Body of pancreas (tissue), 4 donors: ENCODE data around the gene FOXB1. TPM values are rescaled to one million over a fixed set of nuclear protein-coding genes. Genes with fewer than 3 reads are reported as not detected.

Experiments used
- ATAC-seq: fragments of 150-250 bp; one replicate; pipeline ENCODE4 v1.9.1; 2016
- DNase-seq, 4 donors: peaks; one replicate each; pipeline ENCODE4 v3.0.0-alpha.2; 2019
- H3K27ac ChIP-seq, 4 donors: fragments of 200-600 bp; sonication (generic); 1 replicate in 3 of 4; 2 replicates in 1 of 4; pipeline versions ENCODE4 v1.5.1 to v1.6.1; 2016 to 2019; ENCODE audit warnings: mild to moderate bottlenecking in 1 of 4, mixed read lengths in 1 of 4, moderate library complexity in 1 of 4
- H3K27me3 ChIP-seq, 2 donors: fragments of 200-600 bp; sonication (generic); one replicate each; pipeline ENCODE4 v1.6.0; 2016; ENCODE audit warnings: mild to moderate bottlenecking in 1 of 2
- H3K36me3 ChIP-seq, 2 donors: fragments of 200-600 bp; sonication (generic); replicated peaks in 1 of 2; 2 replicates each; pipeline ENCODE4 v1.5.1; 2016; ENCODE audit warnings: low read depth in 2 of 2; ENCODE audit not compliant: insufficient read depth in 1 of 2
- H3K4me1 ChIP-seq: fragments of 200-600 bp; sonication (generic); one replicate; pipeline ENCODE4 v1.6.0; 2016
- H3K4me3 ChIP-seq, 2 donors: fragments of 200-600 bp; sonication (generic); 1 replicate in 1 of 2; 2 replicates in 1 of 2; pipeline ENCODE4 v1.5.1; 2016 to 2019
- H3K9me3 ChIP-seq, 3 donors: fragments of 200-600 bp; sonication (generic); 1 replicate in 2 of 3; 2 replicates in 1 of 3; pipeline ENCODE4 v1.5.1; 2016
- POLR2A ChIP-seq, 3 donors: fragments of 450-650 bp; IDR thresholded peaks; one replicate each; pipeline ENCODE4 v1.6.1; 2016; ENCODE audit warnings: antibody characterized with exemption in 3 of 3, mild to moderate bottlenecking in 2 of 3
- WGBS, 2 donors: methylation state at CpG; one replicate each; pipeline ENCODE4 v1.1.5; 2017; 5-methylcytosine and 5-hydroxymethylcytosine counted together
- intact Hi-C: fragments of 100-400 bp; cut with DNase I; formaldehyde crosslinking; loops from one replicate; pipeline ENCODE4 v1.15.1; 2023
- total RNA-seq, 2 donors: library from RNA; depleted of rRNA; stranded (reverse); fragments of >200 nt; gene quantifications; one replicate each; pipeline ENCODE4 v1.1.0, GENCODE V29; 2016
- TF ChIP-seq, protein P1 (sequence below), 7 experiments: fragments of 450-650 bp in 4 of 7; fragments of 200-600 bp in 3 of 7; sonication (generic) in 3 of 7; IDR thresholded peaks; one replicate each; pipeline ENCODE4 v1.5.1; 2016 to 2019; ENCODE audit warnings: antibody characterized with exemption in 7 of 7

The FOXB1 gene
- total RNA-seq, 2 donors from 2014 or later: not detected

DNA sequence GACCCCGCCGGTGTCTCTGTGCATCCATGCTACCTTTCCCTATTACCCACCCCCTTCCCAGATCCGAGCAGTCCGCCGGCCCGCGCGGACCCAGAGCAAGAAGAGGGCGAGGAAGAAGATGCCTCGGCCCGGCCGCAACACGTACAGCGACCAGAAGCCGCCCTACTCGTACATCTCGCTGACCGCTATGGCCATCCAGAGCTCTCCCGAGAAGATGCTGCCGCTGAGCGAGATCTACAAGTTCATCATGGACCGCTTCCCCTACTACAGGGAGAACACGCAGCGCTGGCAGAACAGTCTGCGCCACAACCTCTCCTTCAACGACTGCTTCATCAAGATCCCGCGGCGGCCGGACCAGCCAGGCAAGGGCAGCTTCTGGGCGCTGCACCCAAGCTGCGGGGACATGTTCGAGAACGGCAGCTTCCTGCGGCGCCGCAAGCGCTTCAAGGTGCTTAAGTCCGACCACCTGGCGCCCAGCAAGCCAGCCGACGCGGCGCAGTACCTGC lies 788 bp downstream of the FOXB1 start:
- H3K4me3 ChIP-seq: no peak overlapping the region
- no peak overlapping the region for H3K27ac ChIP-seq
- no peak for DNase-seq
- peaks cover 44% of the 10 kb centered on the region for H3K4me1 ChIP-seq
- intact Hi-C loops: no loop called here
- no peaks in the 10 kb centered on the region for H3K9me3 ChIP-seq
- no peaks in the 10 kb centered on the region for H3K36me3 ChIP-seq
- TF ChIP-seq POLR2A (IDR thresholded peaks at IDR 0.05): no peak
- TF ChIP-seq, protein P1, sequence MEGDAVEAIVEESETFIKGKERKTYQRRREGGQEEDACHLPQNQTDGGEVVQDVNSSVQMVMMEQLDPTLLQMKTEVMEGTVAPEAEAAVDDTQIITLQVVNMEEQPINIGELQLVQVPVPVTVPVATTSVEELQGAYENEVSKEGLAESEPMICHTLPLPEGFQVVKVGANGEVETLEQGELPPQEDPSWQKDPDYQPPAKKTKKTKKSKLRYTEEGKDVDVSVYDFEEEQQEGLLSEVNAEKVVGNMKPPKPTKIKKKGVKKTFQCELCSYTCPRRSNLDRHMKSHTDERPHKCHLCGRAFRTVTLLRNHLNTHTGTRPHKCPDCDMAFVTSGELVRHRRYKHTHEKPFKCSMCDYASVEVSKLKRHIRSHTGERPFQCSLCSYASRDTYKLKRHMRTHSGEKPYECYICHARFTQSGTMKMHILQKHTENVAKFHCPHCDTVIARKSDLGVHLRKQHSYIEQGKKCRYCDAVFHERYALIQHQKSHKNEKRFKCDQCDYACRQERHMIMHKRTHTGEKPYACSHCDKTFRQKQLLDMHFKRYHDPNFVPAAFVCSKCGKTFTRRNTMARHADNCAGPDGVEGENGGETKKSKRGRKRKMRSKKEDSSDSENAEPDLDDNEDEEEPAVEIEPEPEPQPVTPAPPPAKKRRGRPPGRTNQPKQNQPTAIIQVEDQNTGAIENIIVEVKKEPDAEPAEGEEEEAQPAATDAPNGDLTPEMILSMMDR (IDR thresholded peaks at IDR 0.05): no peak
- H3K27me3 ChIP-seq: peaks cover 1 to 69% of the 10 kb centered on the region in 2 donors
- peak; percentile 12 for ATAC-seq
- 3 to 7% methylated on average over 20 to 44 of the region's 44 CpGs for WGBS, 2 donors

DNA sequence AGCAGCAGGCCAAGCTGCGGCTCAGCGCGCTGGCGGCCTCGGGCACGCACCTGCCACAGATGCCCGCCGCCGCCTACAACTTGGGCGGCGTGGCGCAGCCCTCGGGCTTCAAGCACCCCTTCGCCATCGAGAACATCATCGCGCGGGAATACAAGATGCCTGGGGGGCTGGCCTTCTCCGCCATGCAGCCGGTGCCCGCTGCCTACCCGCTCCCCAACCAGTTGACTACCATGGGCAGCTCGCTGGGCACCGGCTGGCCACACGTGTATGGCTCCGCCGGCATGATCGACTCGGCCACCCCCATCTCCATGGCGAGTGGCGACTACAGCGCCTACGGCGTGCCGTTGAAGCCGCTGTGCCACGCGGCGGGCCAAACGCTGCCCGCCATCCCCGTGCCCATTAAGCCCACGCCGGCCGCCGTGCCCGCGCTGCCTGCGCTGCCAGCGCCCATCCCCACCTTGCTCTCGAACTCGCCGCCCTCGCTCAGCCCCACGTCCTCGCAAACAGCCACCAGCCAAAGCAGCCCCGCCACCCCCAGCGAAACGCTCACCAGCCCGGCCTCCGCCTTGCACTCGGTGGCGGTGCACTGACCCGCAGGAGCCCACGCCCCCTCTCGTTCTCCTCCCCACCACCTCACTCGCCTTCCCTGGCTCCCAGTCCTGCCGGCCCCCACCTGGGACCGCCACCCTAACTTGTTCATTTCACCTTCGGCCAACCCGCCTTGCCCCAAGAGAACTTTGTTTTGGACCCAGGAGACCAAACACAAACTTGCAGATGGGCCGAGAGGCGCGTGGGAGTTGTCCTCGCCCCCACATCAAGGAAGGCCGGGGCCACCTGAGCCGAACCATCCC lies 1.5 kb downstream of the FOXB1 start:
- Histone ChIP-seq H3K4me1 (peaks cover 37% of the 10 kb centered on the region), H3K27ac (no peak overlapping the region), H3K4me3 (peak overlapping the region in 1 of 2 donors; percentile 9), H3K9me3 (no peaks in the 10 kb centered on the region), H3K36me3 (no peaks in the 10 kb centered on the region), H3K27me3 (peaks cover 4 to 66% of the 10 kb centered on the region in 2 donors)
- ATAC-seq (no peak), DNase-seq (no peak)
- intact Hi-C loops: no loop called here
- no peak for TF ChIP-seq POLR2A (IDR thresholded peaks at IDR 0.05)
- TF ChIP-seq, protein P1 (IDR thresholded peaks at IDR 0.05): no peak
- 4 to 8% methylated on average over 10 to 77 of the region's 77 CpGs for WGBS, 2 donors

DNA sequence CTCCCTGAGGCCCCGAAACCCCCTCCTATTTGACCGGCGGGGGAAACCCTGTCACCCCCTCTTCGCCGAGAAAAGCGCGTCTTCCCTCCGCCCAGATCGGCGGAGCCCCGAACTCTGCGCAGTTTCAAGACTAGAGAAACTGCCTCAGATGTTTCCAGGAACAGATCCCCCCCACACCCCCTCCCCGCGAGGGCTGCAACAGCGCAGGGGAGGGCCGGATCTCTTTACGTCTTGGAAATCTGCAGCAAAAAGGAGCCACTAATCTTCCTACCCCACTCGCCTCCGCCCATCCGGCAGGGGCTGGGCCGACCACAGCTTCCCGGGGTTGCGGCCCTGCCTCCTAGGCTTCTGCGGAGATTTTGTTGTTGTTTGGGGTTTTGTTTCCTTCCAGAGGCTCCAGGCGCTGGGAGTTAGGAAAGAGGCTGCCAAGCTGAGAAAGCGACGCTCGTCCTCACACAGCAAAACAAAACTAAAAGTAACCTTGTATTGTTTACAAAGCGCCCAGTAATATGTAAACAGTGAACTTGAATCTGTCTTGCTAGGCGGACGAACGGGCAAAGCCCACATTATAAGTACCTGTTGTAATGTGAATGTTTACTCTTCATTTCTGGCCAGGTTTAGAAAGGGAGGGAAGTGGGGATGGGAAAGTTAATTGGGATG lies 2.2 kb downstream of the FOXB1 start:
- Histone ChIP-seq H3K36me3 (no peaks in the 10 kb centered on the region), H3K27ac (no peak overlapping the region), H3K27me3 (peaks cover 4 to 62% of the 10 kb centered on the region in 2 donors), H3K4me3 (peak overlapping the region in 1 of 2 donors; percentile 9), H3K9me3 (no peaks in the 10 kb centered on the region), H3K4me1 (peaks cover 36% of the 10 kb centered on the region)
- 2% methylated on average over 17 to 32 of the region's 32 CpGs for WGBS, 2 donors
- ATAC-seq: peak; percentile 55
- peak in 2 of 4 donors; percentile 14 to 17 for DNase-seq
- intact Hi-C loops: no loop called here
- no peak for TF ChIP-seq POLR2A (IDR thresholded peaks at IDR 0.05)
- TF ChIP-seq, protein P1 (IDR thresholded peaks at IDR 0.05): no peak

DNA sequence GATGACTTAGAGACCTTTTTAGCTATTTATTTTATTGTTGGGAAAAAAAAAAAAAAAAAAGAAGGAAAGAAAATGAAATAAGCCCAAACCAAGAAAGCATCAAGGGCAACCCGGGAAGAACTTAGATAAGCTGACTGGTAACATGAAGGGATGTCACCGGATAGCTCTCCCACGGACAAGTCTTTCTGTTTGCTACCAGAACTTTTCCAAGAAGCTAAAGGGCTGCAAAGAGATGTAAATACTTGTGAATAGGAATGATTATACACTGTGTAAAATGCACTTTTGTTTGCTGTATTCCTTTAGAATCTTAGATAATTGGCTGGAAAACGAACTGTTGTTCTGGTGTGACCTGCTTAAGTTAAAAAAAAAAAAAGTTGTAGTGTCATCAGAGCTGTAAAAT lies 2.8 kb downstream of the FOXB1 start:
- H3K27me3 ChIP-seq: peaks cover 4 to 60% of the 10 kb centered on the region in 2 donors
- TF ChIP-seq, protein P1 (IDR thresholded peaks at IDR 0.05): no peak
- no peak for TF ChIP-seq POLR2A (IDR thresholded peaks at IDR 0.05)
- WGBS, 2 donors: 8 to 11% methylated on average over 4 of the region's 4 CpGs
- H3K27ac ChIP-seq: no peak overlapping the region
- H3K9me3 ChIP-seq: no peaks in the 10 kb centered on the region
- intact Hi-C loops: no loop called here
- H3K36me3 ChIP-seq: no peaks in the 10 kb centered on the region
- no peak overlapping the region for H3K4me3 ChIP-seq
- DNase-seq (no peak), ATAC-seq (no peak)
- peaks cover 36% of the 10 kb centered on the region for H3K4me1 ChIP-seq
